Urinary bladder (tissue), 4 donors: Measurements from ENCODE around the gene ARHGAP25. TPM values are rescaled to one million over a fixed set of nuclear protein-coding genes. Genes with fewer than 3 reads are reported as not detected.

Experiments
- DNase-seq: peaks from one replicate; pipeline ENCODE4 v3.0.0-alpha.2; 2015; ENCODE audit errors: extremely low spot score
- H3K27ac ChIP-seq: one replicate; pipeline ENCODE4 v1.5.1; 2013; ENCODE audit warnings: low read depth, mild to moderate bottlenecking, moderate library complexity
- H3K36me3 ChIP-seq: one replicate; pipeline ENCODE4 v1.6.1; 2013; ENCODE audit warnings: mild to moderate bottlenecking, moderate library complexity; ENCODE audit not compliant: insufficient read depth
- H3K4me1 ChIP-seq: one replicate; pipeline ENCODE4 v1.6.1; 2013; ENCODE audit warnings: mild to moderate bottlenecking, moderate library complexity; ENCODE audit not compliant: insufficient read depth
- H3K4me3 ChIP-seq: one replicate; pipeline ENCODE4 v1.5.1; 2013; ENCODE audit warnings: low read depth, low read length
- WGBS: extraction: QIAGEN DNeasy Blood & Tissue Kit; methylation state at CpG from one replicate; pipeline ENCODE4 v1.1.7; 2013; 5-methylcytosine and 5-hydroxymethylcytosine counted together
- polyA plus RNA-seq: library from polyadenylated mRNA; stranded (reverse); fragments of 200-250 nt; gene quantifications from one replicate; pipeline ENCODE4 v1.2.3, GENCODE V29; 2013
- total RNA-seq: library from RNA; depleted of rRNA; stranded (reverse); fragments of >200 nt; gene quantifications from one replicate; pipeline ENCODE4 v1.2.3, GENCODE V29; 2014
- donor health status: healthy with polysubstance abuse.
- donor health status: healthy.

The ARHGAP25 gene
- total and polyA plus RNA-seq, 2 donors, result 4.4 to 5.2 TPM

GRCh38 chr2:68709421-68709911 lies 25.1 kb upstream of the ARHGAP25 start:
- peak; percentile 20 for DNase-seq
- 18% methylated on average over 5 of the region's 5 CpGs for WGBS
- Histone ChIP-seq H3K4me3 (no peak overlapping the region), H3K4me1 (no peaks in the 10 kb centered on the region), H3K36me3 (no peaks in the 10 kb centered on the region), H3K27ac (no peak overlapping the region)

- Histone ChIP-seq H3K36me3 (no peaks in the 10 kb centered on the region), H3K4me1 (no peaks in the 10 kb centered on the region), H3K27ac (no peak overlapping the region), H3K4me3 (no peak overlapping the region)
- 91% methylated on average over 1 of the region's 1 CpG for WGBS
- no peak for DNase-seq
Observed at GRCh38 chr2:68710336-68710735, 24.3 kb upstream of the ARHGAP25 start.

GRCh38 chr2:68710756-68711155 lies 23.9 kb upstream of the ARHGAP25 start:
- no peak overlapping the region for H3K27ac ChIP-seq
- no peaks in the 10 kb centered on the region for H3K4me1 ChIP-seq
- DNase-seq, result no peak
- 87% methylated on average over 1 of the region's 1 CpG for WGBS
- H3K4me3 ChIP-seq, result no peak overlapping the region
- no peaks in the 10 kb centered on the region for H3K36me3 ChIP-seq

DNA sequence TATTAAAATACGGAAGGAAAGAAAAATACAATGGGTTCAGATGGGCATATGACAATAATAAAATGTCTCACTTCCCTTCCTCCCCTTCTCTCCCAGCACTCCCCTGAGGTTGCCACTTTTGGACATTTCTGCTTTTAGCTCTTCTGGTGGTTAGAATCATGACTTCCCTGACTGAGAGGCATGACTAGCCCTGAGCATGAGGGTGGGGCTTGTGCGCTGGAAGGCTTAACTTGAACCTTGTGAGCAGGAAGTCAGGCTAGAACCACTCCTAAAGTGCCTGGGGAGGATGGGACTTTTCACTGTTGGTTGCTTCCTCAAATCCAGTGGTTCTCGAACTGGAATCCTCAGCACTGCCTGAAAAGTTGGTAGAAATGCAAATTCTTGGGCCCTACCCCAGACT lies 19.7 kb upstream of the ARHGAP25 start:
- no peak for DNase-seq
- H3K4me3 ChIP-seq, result no peak overlapping the region
- H3K27ac ChIP-seq, result no peak overlapping the region
- no peaks in the 10 kb centered on the region for H3K36me3 ChIP-seq
- 65% methylated on average over 3 of the region's 3 CpGs for WGBS
- H3K4me1 ChIP-seq, result no peaks in the 10 kb centered on the region

GRCh38 chr2:68715353-68716041 lies 19.1 kb upstream of the ARHGAP25 start:
- Histone ChIP-seq H3K27ac (no peak overlapping the region), H3K4me1 (no peaks in the 10 kb centered on the region), H3K4me3 (no peak overlapping the region), H3K36me3 (no peaks in the 10 kb centered on the region)
- WGBS, result 49% methylated on average over 13 of the region's 13 CpGs
- no peak for DNase-seq

DNA sequence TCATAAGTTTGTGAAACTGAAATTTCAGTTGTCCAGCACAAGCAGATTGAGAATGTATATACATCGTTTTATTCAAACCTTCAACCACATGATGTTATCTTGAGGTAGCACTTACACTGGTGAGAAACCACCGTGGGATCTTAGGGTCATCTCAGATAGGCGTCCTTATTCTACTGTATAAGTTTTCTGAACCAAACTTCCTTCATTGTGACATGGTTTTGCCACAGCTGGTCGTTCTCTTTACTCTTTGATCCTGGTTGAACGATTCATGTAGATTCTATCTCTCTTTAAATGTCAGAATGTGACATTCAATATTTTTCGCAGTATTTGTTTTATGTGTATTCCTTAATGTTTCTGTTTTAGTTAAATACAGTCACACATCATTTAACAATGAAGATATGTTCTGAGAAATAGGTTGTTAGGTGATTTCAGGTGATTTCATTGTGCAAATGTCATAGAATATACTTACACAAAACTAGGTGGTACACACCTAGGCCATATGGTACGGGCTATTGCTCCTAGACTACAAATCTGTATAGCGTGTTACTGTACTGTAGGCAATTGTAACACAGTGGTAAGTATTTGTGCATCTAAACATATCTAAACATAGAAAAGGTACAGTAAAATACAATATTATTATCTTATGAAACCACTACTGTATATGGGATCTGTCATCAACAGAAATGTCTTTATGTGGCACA lies 17.9 kb upstream of the ARHGAP25 start:
- H3K4me1 ChIP-seq, result no peaks in the 10 kb centered on the region
- WGBS, result 80% methylated on average over 8 of the region's 8 CpGs
- no peak overlapping the region for H3K27ac ChIP-seq
- H3K36me3 ChIP-seq, result no peaks in the 10 kb centered on the region
- H3K4me3 ChIP-seq, result no peak overlapping the region
- no peak for DNase-seq

GRCh38 chr2:68717305-68717661 lies 17.3 kb upstream of the ARHGAP25 start:
- H3K4me1 ChIP-seq, result no peaks in the 10 kb centered on the region
- DNase-seq, result no peak
- no peaks in the 10 kb centered on the region for H3K36me3 ChIP-seq
- H3K27ac ChIP-seq, result no peak overlapping the region
- H3K4me3 ChIP-seq, result no peak overlapping the region
- WGBS, result 70% methylated on average over 3 of the region's 3 CpGs

DNA sequence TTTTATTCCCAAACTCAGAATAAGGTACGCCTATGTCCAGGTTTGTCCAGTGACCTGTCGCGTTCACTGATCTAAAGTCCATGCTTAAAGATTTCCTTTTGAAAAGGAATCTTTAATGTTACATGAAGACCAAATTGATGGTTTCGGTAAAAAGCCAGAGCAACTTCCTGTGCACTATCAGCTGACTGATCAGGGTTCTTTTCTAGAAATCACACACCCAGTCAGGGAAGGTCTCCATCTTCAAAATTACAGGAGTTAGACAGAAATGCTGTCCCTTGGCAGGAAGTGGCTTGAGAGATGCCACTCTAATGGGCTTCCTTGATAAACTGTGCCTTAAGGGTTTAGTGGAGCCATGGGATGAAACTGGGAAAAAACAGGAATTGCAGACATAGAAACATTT lies 14.7 kb upstream of the ARHGAP25 start:
- no peak for DNase-seq
- 88% methylated on average over 4 of the region's 4 CpGs for WGBS
- no peak overlapping the region for H3K27ac ChIP-seq

DNA sequence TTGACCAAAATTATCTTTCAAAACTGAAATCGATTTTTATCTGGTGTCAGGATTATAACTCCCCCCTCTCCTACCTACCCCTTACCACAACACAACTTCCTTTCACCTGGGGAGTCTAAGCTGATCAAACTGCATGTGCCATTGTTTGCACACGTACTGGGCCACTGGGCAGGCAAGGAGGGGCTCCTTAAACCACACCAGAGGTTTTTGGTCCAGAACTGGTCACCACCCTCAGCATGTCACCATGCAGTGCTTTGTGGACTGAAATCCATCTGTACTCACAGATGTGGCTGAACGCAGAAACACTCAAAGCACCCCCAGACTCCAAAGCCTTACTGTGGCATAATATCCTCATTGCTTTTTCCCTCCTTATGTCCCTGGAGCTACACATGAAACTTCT lies 13.9 kb upstream of the ARHGAP25 start:
- H3K27ac ChIP-seq, result no peak overlapping the region
- WGBS, result 74% methylated on average over 3 of the region's 3 CpGs
- no peaks in the 10 kb centered on the region for H3K36me3 ChIP-seq
- no peak overlapping the region for H3K4me3 ChIP-seq
- no peak for DNase-seq
- H3K4me1 ChIP-seq, result no peaks in the 10 kb centered on the region

More for the DNA sequence above, 14.7 kb upstream of the ARHGAP25 start:
- H3K4me3 ChIP-seq, result no peak overlapping the region
- no peaks in the 10 kb centered on the region for H3K36me3 ChIP-seq
- H3K4me1 ChIP-seq, result no peaks in the 10 kb centered on the region

- H3K4me3 ChIP-seq, result no peak overlapping the region
- 69% methylated on average over 8 of the region's 8 CpGs for WGBS
- no peaks in the 10 kb centered on the region for H3K36me3 ChIP-seq
- no peaks in the 10 kb centered on the region for H3K4me1 ChIP-seq
- H3K27ac ChIP-seq, result no peak overlapping the region
- DNase-seq, result no peak
Observed at GRCh38 chr2:68721482-68722101, 13.0 kb upstream of the ARHGAP25 start.

DNA sequence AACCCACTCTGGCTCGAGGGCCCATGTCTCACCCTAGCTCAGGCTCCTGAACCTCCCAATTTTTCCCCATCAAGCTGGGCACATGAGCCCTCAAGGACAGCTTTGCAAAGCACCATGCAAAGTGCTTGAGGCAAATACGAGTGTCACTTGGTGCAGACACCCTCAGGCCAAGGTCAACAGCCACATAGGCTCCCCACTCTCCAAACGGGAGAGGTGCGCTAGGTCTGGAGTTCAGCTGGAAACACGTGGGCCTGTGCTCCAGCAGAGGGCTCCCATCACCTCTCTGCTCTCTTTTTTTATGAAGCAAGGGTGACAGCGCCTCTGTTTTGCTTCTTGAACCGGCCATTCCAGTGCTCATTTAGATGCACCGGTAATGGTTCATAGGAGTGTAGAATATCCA lies 11.9 kb upstream of the ARHGAP25 start:
- H3K4me1 ChIP-seq, result no peaks in the 10 kb centered on the region
- H3K4me3 ChIP-seq, result no peak overlapping the region
- H3K36me3 ChIP-seq, result no peaks in the 10 kb centered on the region
- H3K27ac ChIP-seq, result no peak overlapping the region
- no peak for DNase-seq
- WGBS, result 74% methylated on average over 8 of the region's 8 CpGs

GRCh38 chr2:68723181-68723580 lies 11.4 kb upstream of the ARHGAP25 start:
- no peaks in the 10 kb centered on the region for H3K36me3 ChIP-seq
- no peak overlapping the region for H3K27ac ChIP-seq
- 86% methylated on average over 2 of the region's 2 CpGs for WGBS
- DNase-seq, result no peak
- no peaks in the 10 kb centered on the region for H3K4me1 ChIP-seq
- no peak overlapping the region for H3K4me3 ChIP-seq

- Histone ChIP-seq H3K4me3 (no peak overlapping the region), H3K27ac (no peak overlapping the region), H3K36me3 (no peaks in the 10 kb centered on the region), H3K4me1 (no peaks in the 10 kb centered on the region)
- DNase-seq, result no peak
- 75% methylated on average over 6 of the region's 6 CpGs for WGBS
Observed at GRCh38 chr2:68726100-68726499, 8.5 kb upstream of the ARHGAP25 start.
